HepG2 (cell line): ENCODE data around the gene CTDSP1.

Experiments
- EP300 ChIP-seq, 3 experiments: sonication (generic) in 1 of 3; formaldehyde crosslinking in 1 of 3; IDR thresholded peaks; 2 replicates each; pipeline versions ENCODE4 v1.5.1 to v1.6.1; 2011 to 2020; ENCODE audit warnings: low read depth in 2 of 3, low read length in 2 of 3, borderline replicate concordance in 1 of 3, improper control_type of control experiment in 1 of 3, mild to moderate bottlenecking in 1 of 3, missing genetic modification reagents in 1 of 3, moderate library complexity in 1 of 3
- KDM1A ChIP-seq: IDR thresholded peaks from 2 replicates; pipeline ENCODE4 v1.6.1; 2016; ENCODE audit warnings: missing compliant biosample characterization
- MED8 ChIP-seq: sonication (generic); formaldehyde crosslinking; IDR thresholded peaks from 2 replicates; pipeline ENCODE4 v1.8.1; 2023; ENCODE audit warnings: mild to moderate bottlenecking, missing genetic modification reagents; ENCODE audit not compliant: insufficient replicate concordance
- PHF8 ChIP-seq: sonication (generic); formaldehyde crosslinking; IDR thresholded peaks from 2 replicates; pipeline ENCODE4 v1.5.0; 2020; ENCODE audit warnings: missing genetic modification reagents
- ZKSCAN1 ChIP-seq: fragments of 150-350 bp; IDR thresholded peaks from 2 replicates; pipeline ENCODE4 v1.6.1; 2014; ENCODE audit warnings: low read length
- ZZZ3 ChIP-seq: sonication (generic); formaldehyde crosslinking; IDR thresholded peaks from 2 replicates; pipeline ENCODE4 v1.4.0; 2020; ENCODE audit warnings: missing genetic modification reagents, mild to moderate bottlenecking, borderline replicate concordance
- TF ChIP-seq, protein P1 (sequence below): sonication (generic); formaldehyde crosslinking; IDR thresholded peaks from 2 replicates; pipeline ENCODE4 v1.4.0; 2020; ENCODE audit warnings: missing genetic modification reagents
- TF ChIP-seq, protein P2 (sequence below): sonication (generic); formaldehyde crosslinking; IDR thresholded peaks from 2 replicates; pipeline ENCODE4 v1.5.0; 2020; ENCODE audit warnings: mild to moderate bottlenecking, missing genetic modification reagents, moderate library complexity

DNA sequence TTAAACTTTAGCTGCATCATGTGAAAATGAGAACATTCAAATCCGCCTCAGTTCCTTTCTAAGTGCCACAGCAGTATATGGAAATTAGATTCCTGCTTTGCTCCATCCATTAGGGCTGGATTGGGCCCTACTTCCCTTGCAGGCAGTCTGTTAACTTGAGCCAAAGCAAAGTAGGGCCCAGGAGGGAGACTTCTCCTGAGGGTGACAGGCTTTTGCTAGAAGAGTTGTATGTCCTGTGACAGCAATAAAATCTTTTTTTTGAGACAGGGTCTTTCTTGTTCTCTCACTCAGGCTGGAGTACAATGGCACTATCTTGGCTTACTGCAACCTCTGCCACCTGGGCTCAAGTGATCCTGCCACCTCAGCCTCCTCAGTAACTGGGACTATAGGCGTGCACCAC, 47.4 kb downstream of the CTDSP1 start:
- no peak for TF ChIP-seq ZZZ3 (CRISPR knock-in tag)
- TF ChIP-seq ZKSCAN1 = no peak
- TF ChIP-seq PHF8 = no peak
- TF ChIP-seq, protein P1, sequence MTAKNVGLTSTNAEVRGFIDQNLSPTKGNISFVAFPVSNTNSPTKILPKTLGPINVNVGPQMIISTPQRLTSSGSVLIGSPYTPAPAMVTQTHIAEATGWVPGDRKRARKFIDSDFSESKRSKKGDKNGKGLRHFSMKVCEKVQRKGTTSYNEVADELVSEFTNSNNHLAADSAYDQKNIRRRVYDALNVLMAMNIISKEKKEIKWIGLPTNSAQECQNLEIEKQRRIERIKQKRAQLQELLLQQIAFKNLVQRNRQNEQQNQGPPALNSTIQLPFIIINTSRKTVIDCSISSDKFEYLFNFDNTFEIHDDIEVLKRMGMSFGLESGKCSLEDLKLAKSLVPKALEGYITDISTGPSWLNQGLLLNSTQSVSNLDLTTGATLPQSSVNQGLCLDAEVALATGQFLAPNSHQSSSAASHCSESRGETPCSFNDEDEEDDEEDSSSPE (CRISPR knock-in tag) = no peak
- TF ChIP-seq EP300 (IDR thresholded peaks at IDR 0.05; ENCODE audit: low read depth in 2 of 2, low read length in 2 of 2) = no peak
- no peak for TF ChIP-seq EP300 (CRISPR knock-in tag; IDR thresholded peaks at IDR 0.05; ENCODE audit: borderline replicate concordance)
- TF ChIP-seq, protein P2, sequence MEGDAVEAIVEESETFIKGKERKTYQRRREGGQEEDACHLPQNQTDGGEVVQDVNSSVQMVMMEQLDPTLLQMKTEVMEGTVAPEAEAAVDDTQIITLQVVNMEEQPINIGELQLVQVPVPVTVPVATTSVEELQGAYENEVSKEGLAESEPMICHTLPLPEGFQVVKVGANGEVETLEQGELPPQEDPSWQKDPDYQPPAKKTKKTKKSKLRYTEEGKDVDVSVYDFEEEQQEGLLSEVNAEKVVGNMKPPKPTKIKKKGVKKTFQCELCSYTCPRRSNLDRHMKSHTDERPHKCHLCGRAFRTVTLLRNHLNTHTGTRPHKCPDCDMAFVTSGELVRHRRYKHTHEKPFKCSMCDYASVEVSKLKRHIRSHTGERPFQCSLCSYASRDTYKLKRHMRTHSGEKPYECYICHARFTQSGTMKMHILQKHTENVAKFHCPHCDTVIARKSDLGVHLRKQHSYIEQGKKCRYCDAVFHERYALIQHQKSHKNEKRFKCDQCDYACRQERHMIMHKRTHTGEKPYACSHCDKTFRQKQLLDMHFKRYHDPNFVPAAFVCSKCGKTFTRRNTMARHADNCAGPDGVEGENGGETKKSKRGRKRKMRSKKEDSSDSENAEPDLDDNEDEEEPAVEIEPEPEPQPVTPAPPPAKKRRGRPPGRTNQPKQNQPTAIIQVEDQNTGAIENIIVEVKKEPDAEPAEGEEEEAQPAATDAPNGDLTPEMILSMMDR (CRISPR knock-in tag) = no peak
- TF ChIP-seq MED8 = no peak
- TF ChIP-seq KDM1A (CRISPR knock-in tag) = no peak
